GM21576 (cell line): ENCODE measurements around the gene PALS2.
A peak's percentile ranks its signal among the peaks of the same experiment; 100 is the strongest.

Source experiments
- ATAC-seq: cut with Tn5 transposase; IDR thresholded peaks from one replicate; pipeline ENCODE4 v1.9.1; 2021; ENCODE audit warnings: mild to moderate bottlenecking, moderate library complexity; ENCODE audit not compliant: unreplicated experiment

PALS2 gene

GRCh38 chr7:24572997-24573553, at the start of gene PALS2:
Gene PALS2, plus strand, starts transcription at chr7:24573452. Its CDS starts 50,216 bp downstream, at chr7:24623668.
- ATAC-seq, result peak; percentile 35

- ATAC-seq, result no peak
Measured at GRCh38 chr7:24531255-24531654, 42.0 kb upstream of the PALS2 start.

- ATAC-seq, result no peak
Measured at GRCh38 chr7:24536682-24537081, 36.6 kb upstream of the PALS2 start.

- no peak for ATAC-seq
Measured at GRCh38 chr7:24540956-24541355, 32.3 kb upstream of the PALS2 start.

- ATAC-seq, result no peak
Measured at GRCh38 chr7:24545215-24545614, 28.0 kb upstream of the PALS2 start.

- no peak for ATAC-seq
Measured at GRCh38 chr7:24548390-24548789, 24.9 kb upstream of the PALS2 start.

GRCh38 chr7:24549991-24550390, 23.3 kb upstream of the PALS2 start:
- no peak for ATAC-seq

- no peak for ATAC-seq
Measured at GRCh38 chr7:24555184-24555583, 18.1 kb upstream of the PALS2 start.

- no peak for ATAC-seq
Measured at GRCh38 chr7:24555719-24556118, 17.5 kb upstream of the PALS2 start.

- ATAC-seq, result no peak
Measured at GRCh38 chr7:24560772-24561171, 12.5 kb upstream of the PALS2 start.

GRCh38 chr7:24566274-24566673, 7.0 kb upstream of the PALS2 start:
- no peak for ATAC-seq

- ATAC-seq, result no peak
Measured at GRCh38 chr7:24570983-24571382, 2.3 kb upstream of the PALS2 start.

- ATAC-seq, result no peak
Measured at GRCh38 chr7:24572016-24572392, 1.2 kb upstream of the PALS2 start.

- peak; percentile 10 for ATAC-seq
Measured at GRCh38 chr7:24572393-24572996, 757 bp upstream of the PALS2 start.

- peak; percentile 34 for ATAC-seq
Measured at GRCh38 chr7:24573554-24574338, 494 bp downstream of the PALS2 start.

- no peak for ATAC-seq
Measured at GRCh38 chr7:24574386-24574785, 1.1 kb downstream of the PALS2 start.

GRCh38 chr7:24574950-24575349, 1.7 kb downstream of the PALS2 start:
- no peak for ATAC-seq

- peak; percentile 31 for ATAC-seq
Measured at GRCh38 chr7:24576171-24577025, 3.1 kb downstream of the PALS2 start.

GRCh38 chr7:24578052-24578451, 4.8 kb downstream of the PALS2 start:
- no peak for ATAC-seq

- no peak for ATAC-seq
Measured at GRCh38 chr7:24580283-24580946, 7.2 kb downstream of the PALS2 start.

- ATAC-seq, result no peak
Measured at GRCh38 chr7:24582166-24582565, 8.9 kb downstream of the PALS2 start.
